H1 (cell line): ENCODE measurements around the gene PTDSS2.

Experiments
- CREB1 ChIP-seq: IDR thresholded peaks from 2 replicates; pipeline ENCODE4 v1.6.1; 2012; ENCODE audit warnings: inconsistent platforms
- CTCF ChIP-seq, 3 experiments: IDR thresholded peaks; 1 replicate in 2 of 3; 2 replicates in 1 of 3; pipeline versions ENCODE4 v1.5.1 to v1.6.1; 2011; ENCODE audit warnings: low read length in 3 of 3, mild to moderate bottlenecking in 3 of 3, inconsistent platforms in 2 of 3, low read depth in 1 of 3, moderate library complexity in 1 of 3; ENCODE audit not compliant: insufficient read depth in 1 of 3; ENCODE audit errors: control extremely low read depth in 1 of 3
- EP300 ChIP-seq, 2 experiments: IDR thresholded peaks; 1 replicate in 1 of 2; 2 replicates in 1 of 2; pipeline ENCODE4 v1.6.1; 2011 to 2012; ENCODE audit warnings: low read depth in 2 of 2, low read length in 2 of 2, mild to moderate bottlenecking in 2 of 2, borderline replicate concordance in 1 of 2, inconsistent platforms in 1 of 2, moderate library complexity in 1 of 2
- EZH2 ChIP-seq: fragments of 200-600 bp; sonication (generic); IDR thresholded peaks from 2 replicates; pipeline ENCODE4 v1.7.1; 2012; ENCODE audit warnings: low read depth, mild to moderate bottlenecking, moderate library complexity, low read length, inconsistent platforms; ENCODE audit not compliant: severe bottlenecking
- GABPA ChIP-seq: IDR thresholded peaks from 2 replicates; pipeline ENCODE4 v1.6.1; 2011; ENCODE audit warnings: mild to moderate bottlenecking, low read length, moderate library complexity, borderline replicate concordance; ENCODE audit not compliant: insufficient read depth
- TAF1 ChIP-seq: IDR thresholded peaks from 2 replicates; pipeline ENCODE4 v1.6.1; 2011; ENCODE audit warnings: mild to moderate bottlenecking, low read depth, low read length
- TCF12 ChIP-seq: IDR thresholded peaks from 2 replicates; pipeline ENCODE4 v1.6.1; 2011; ENCODE audit warnings: low read depth, mild to moderate bottlenecking, low read length

GRCh38 chr11:403021-403760, 46.9 kb upstream of the PTDSS2 start:
- no peak for TF ChIP-seq CTCF (IDR thresholded peaks at IDR 0.05; ENCODE audit: control extremely low read depth in 1 of 3, insufficient read depth in 1 of 3, low read depth in 1 of 3, low read length in 3 of 3)
- TF ChIP-seq EZH2, result no peak
- TF ChIP-seq GABPA, result no peak
- no peak for TF ChIP-seq TAF1
- TF ChIP-seq TCF12, result no peak
- TF ChIP-seq CREB1, result no peak
- no peak for TF ChIP-seq EP300 (IDR thresholded peaks at IDR 0.05; ENCODE audit: borderline replicate concordance in 1 of 2, low read depth in 2 of 2, low read length in 2 of 2)
